ENCODE data around the gene TSC22D4.

DNA sequence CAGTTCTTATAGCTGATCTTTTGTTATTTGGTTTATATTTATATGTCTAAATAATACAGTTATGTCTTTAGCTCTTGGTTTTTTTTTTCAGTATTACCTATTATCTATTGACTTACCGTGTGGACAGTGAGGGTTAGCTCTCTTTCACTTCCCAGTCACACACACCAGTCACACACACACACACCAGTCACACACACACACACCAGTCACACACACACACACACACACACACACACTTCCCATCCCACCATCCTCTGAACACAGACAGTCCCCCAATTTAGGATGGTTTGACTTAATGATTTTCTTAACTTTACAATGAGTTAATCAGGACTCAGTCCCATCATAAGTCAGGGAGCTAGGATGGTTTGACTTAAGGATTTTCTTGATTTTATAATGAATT is 41.1 kb upstream of the TSC22D4 start:
- no peak for TF ChIP-seq EP300 (IDR thresholded peaks at IDR 0.05; ENCODE audit: low read length)
- no peak for TF ChIP-seq GTF2F1 (IDR thresholded peaks at IDR 0.05; ENCODE audit: low read depth, low read length)
- no peak for TF ChIP-seq ETS1 (conservative IDR thresholded peaks at IDR 0.05; ENCODE audit: control insufficient read depth, low read depth, low read length)
- TF ChIP-seq, protein P1, sequence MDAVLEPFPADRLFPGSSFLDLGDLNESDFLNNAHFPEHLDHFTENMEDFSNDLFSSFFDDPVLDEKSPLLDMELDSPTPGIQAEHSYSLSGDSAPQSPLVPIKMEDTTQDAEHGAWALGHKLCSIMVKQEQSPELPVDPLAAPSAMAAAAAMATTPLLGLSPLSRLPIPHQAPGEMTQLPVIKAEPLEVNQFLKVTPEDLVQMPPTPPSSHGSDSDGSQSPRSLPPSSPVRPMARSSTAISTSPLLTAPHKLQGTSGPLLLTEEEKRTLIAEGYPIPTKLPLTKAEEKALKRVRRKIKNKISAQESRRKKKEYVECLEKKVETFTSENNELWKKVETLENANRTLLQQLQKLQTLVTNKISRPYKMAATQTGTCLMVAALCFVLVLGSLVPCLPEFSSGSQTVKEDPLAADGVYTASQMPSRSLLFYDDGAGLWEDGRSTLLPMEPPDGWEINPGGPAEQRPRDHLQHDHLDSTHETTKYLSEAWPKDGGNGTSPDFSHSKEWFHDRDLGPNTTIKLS (IDR thresholded peaks at IDR 0.05; ENCODE audit: borderline replicate concordance, low read depth) = no peak
- no peak for TF ChIP-seq EZH2 (IDR thresholded peaks at IDR 0.05; ENCODE audit: borderline replicate concordance, low read depth, low read length)
- TF ChIP-seq, protein P2, sequence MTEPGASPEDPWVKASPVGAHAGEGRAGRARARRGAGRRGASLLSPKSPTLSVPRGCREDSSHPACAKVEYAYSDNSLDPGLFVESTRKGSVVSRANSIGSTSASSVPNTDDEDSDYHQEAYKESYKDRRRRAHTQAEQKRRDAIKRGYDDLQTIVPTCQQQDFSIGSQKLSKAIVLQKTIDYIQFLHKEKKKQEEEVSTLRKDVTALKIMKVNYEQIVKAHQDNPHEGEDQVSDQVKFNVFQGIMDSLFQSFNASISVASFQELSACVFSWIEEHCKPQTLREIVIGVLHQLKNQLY (CRISPR knock-in tag; conservative IDR thresholded peaks at IDR 0.05) = no peak
- TF ChIP-seq, protein P3, sequence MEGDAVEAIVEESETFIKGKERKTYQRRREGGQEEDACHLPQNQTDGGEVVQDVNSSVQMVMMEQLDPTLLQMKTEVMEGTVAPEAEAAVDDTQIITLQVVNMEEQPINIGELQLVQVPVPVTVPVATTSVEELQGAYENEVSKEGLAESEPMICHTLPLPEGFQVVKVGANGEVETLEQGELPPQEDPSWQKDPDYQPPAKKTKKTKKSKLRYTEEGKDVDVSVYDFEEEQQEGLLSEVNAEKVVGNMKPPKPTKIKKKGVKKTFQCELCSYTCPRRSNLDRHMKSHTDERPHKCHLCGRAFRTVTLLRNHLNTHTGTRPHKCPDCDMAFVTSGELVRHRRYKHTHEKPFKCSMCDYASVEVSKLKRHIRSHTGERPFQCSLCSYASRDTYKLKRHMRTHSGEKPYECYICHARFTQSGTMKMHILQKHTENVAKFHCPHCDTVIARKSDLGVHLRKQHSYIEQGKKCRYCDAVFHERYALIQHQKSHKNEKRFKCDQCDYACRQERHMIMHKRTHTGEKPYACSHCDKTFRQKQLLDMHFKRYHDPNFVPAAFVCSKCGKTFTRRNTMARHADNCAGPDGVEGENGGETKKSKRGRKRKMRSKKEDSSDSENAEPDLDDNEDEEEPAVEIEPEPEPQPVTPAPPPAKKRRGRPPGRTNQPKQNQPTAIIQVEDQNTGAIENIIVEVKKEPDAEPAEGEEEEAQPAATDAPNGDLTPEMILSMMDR (IDR thresholded peaks at IDR 0.05 in 2 of 3, conservative IDR thresholded peaks at IDR 0.05 in 1 of 3; ENCODE audit: insufficient read depth in 2 of 3, low read depth in 1 of 3, low read length in 3 of 3) = no peak
- no peak for TF ChIP-seq SMARCA5 (IDR thresholded peaks at IDR 0.05)
- no peak for TF ChIP-seq FOS (IDR thresholded peaks at IDR 0.05; ENCODE audit: extremely low read depth, insufficient read length)
- TF ChIP-seq, protein P4, sequence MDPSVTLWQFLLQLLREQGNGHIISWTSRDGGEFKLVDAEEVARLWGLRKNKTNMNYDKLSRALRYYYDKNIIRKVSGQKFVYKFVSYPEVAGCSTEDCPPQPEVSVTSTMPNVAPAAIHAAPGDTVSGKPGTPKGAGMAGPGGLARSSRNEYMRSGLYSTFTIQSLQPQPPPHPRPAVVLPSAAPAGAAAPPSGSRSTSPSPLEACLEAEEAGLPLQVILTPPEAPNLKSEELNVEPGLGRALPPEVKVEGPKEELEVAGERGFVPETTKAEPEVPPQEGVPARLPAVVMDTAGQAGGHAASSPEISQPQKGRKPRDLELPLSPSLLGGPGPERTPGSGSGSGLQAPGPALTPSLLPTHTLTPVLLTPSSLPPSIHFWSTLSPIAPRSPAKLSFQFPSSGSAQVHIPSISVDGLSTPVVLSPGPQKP (CRISPR knock-in tag; IDR thresholded peaks at IDR 0.05) = no peak
- no peak for TF ChIP-seq IRF2 (CRISPR knock-in tag; IDR thresholded peaks at IDR 0.05)
- no peak for TF ChIP-seq POLR2AphosphoS2 (IDR thresholded peaks at IDR 0.05; ENCODE audit: low read length)
- no peak for TF ChIP-seq GABPA (tag; conservative IDR thresholded peaks at IDR 0.05; ENCODE audit: low read depth)
- no peak for TF ChIP-seq SMARCA4 (IDR thresholded peaks at IDR 0.05)

All from K562 (cell line).